ENCODE measurements around the gene ANP32A.

ANP32A gene

DNA sequence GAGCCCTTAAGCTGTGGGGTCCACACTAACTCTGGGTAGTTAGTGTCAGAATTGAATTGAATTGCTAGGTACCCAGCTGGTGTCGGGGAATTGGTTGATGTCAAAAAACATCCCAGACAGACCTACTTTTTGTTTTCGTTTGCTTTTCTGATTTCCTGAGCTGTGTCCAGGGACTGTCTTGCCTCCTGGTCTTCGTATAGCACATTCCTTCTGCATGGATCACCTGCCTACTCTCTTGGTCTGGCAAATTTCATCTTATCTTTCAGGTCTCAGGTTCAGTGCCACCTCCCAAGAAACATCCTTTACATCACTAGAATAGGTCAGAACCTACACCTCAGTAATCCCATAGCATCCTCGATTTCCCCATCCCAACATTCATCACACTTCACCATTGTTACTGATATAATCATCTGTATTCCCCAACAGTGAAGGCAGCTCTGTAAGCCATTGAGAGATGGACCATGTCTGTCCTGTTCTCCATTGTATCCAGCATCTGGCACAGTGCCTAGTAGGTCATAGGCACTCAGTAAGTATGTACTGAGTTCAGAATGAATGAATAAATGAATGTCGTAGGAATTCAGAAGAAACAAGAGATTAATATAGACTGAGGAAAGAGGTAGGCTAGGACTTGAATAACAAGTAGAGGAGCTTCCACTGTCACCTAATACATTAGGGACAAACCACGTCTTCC is 81.2 kb downstream of the ANP32A start:
- no peak for DNase-seq

DNA sequence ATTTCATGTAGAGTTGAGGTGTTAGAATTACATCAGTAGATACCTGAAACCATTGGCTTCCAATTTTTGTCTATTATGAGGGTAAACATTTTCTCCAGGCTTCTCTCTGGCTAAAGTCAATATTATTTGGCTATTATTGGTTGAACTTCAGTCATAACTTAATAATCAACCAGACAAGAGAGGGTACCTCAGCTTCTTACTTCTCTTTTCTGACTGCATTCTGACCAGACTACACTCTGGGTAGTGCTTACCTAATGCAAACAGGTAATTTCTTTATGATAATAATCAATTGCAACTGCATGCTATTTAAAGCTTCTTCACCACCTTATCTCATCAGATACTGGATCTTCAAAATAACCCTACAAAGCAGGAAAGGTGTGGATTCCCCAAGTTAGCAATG is 85.1 kb downstream of the ANP32A start:
- DNase-seq: no peak

DNA sequence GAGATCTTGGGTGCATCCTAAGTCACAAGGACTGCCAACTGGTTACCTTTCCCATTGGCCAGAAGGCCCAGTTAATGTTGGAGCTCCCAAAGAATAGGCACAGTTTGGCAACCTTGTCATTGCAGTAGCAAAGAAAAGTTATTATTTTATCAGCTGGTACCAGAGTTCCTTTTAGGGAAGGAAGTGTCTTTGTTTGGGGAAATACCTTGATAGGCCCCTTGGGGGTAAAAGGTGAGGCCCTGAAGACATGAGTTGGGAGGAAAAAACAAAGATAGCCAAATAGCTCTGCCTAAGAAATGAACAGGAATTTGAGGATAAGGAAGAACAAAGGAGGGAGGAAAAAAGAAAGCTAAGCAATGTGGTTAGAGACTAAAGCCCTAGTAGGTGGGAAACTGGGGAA is 85.8 kb downstream of the ANP32A start:
- no peak for DNase-seq

DNA sequence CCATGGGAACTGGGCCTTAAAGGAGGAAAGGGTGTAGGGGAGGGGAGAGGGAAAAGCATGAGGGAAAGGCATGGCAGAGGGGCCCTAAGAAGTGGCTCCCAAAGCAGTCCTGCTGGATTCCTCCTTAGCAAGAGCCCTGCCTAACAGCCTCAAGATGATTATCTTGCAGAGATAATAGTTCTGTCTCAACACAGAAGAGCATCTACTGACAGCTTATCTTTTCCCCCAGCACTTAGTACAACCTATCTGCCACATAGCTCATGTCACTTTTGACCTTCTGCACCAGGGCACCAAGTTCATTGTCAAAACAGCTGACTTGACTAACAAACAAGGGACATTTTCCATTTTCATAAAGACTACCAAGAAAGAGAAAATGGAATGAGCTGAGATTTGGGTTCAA is 86.3 kb downstream of the ANP32A start:
- no peak for DNase-seq

DNA sequence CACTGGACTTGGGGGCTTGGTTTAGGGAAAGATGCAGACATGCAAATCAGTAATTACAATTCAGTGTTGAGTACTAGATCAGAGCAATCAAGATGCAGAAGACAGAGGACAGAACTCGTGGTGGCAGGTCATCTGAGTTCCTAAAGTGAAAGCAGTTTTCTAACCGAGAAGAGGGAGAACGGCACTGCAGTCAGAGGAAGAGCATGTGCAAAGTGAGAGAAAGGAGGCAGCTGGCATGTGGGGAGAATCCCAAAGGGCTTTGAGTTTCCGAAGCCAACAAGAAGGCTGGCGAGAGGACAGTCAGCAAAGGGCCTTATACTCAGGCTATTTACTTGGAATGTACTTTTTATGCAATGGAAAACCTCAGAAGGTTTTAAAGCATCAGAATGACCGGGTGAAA is 87.0 kb downstream of the ANP32A start:
- no peak for DNase-seq

DNA sequence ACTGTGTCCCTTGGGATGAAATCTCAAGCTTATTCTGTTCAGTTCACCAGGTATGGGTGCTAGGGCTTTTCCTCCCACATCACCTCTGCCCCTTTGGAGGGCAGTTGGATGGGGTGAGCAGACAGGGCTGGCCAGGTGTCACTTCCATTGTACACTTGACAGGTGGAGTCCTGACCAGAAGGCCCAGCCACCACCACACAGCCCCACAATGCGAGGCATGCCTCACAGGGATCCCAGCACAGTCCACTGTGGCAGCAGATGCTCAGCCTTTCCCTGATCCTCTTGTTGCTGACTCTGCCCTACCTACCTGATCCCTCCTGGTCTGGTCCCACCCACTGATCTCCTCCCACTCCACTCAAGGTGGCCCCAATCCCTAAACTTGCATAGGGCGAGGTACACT is 88.2 kb downstream of the ANP32A start:
- no peak for DNase-seq

DNA sequence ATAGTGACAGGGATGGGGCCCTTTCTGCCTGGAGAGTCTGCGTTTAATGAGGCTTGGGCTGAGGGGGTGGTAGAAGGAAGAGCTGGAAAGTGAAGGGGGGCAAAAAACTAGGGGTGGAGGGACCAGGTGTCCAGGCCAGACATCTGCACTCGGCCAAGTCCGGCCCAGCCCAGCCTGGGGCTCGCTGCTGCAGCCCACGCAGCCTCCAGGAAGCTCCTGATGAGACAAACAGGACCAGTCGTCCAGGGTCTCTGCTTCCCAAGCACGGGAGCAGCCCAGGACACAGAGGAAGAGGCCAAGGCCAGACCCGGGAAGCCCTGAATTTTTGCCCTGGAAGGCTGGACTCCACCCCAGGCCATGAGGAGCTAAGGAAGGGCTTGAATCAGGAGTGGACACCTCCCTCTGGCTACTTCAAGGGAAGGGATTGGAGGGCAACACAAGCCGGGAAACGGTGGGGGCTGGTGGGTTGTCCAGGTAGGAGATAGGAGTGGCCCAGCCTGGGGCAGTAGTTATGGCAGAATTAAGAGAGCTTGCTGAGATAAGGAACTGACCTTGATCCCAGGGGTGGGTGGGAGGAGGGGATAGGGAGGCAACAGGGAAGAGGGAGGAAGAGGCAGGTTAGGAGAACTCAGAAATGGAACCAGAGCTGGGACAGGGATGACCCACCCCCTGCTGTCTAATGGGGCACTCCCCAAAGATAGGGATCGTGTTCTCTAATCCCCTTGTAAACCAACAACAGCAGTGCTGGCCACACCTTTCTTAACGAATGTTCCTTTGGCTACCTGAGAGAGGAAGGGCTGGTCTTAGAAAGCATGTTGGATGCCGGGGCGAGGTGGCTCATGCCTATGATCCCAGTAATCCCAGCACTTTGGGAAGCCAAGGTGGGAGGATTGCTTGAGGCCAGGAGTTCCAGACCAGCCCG is 89.5 kb downstream of the ANP32A start:
- DNase-seq: no peak

DNA sequence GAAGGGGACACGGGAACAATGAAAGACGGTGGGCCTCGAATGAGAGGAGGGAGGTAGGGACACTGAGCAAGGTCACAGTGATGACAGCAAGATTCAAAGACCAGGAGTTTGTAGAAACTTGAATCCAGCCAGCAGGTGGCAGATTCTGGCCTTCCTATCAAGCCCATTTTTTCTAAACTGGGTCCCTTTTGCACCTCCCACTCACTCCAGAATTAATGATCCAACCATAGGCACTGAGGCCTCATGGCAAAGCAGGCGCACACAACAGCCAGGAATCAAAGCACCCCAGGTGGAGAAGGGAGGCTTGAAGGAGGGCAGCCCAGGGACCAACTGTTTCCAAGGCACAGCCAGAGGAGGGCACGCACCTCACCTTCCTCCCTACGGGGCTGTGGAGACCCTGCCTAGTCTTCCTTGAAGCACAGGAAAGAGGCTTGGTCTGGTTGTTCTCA is 90.2 kb downstream of the ANP32A start:
- DNase-seq: peak; percentile 49

DNA sequence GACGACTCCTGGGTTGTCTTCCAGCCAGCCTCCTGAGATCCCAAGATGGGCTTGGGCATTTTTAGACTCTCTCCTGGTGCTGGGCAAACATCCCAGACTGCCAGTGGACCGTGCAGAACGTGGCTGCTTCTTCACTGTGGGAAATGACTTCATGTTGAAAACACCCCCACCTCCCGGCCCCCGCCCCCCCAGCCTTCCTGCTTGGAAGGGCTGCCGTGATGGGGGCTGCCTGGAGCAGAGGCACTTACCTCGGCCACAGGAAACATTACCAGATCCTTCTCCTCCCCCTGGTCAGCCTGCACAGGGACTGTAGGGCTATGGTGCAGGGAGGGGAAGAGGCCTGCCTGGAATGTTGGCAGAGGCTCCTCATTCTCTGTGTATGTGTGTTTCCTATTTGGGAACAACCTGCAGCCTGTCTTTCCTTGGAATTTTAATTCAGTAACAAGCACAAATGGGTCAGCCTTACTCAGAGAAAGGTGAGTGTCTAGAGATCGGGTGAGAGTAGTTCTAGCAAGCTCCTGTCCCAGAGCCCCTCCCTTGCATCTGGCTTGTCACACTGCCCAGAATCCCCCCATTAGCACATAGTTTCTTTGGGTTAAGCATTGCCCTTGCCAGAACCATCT is 90.8 kb downstream of the ANP32A start:
- DNase-seq: peak; percentile 49
